ENCODE measurements around the gene SS18L1. TPM values are rescaled to one million over a fixed set of nuclear protein-coding genes. Genes with fewer than 3 reads are reported as not detected.

The SS18L1 gene
- polyA plus RNA-seq, 1 of the 3 experiments (the other 2 are of a cell fraction) = 10.7 TPM

DNA sequence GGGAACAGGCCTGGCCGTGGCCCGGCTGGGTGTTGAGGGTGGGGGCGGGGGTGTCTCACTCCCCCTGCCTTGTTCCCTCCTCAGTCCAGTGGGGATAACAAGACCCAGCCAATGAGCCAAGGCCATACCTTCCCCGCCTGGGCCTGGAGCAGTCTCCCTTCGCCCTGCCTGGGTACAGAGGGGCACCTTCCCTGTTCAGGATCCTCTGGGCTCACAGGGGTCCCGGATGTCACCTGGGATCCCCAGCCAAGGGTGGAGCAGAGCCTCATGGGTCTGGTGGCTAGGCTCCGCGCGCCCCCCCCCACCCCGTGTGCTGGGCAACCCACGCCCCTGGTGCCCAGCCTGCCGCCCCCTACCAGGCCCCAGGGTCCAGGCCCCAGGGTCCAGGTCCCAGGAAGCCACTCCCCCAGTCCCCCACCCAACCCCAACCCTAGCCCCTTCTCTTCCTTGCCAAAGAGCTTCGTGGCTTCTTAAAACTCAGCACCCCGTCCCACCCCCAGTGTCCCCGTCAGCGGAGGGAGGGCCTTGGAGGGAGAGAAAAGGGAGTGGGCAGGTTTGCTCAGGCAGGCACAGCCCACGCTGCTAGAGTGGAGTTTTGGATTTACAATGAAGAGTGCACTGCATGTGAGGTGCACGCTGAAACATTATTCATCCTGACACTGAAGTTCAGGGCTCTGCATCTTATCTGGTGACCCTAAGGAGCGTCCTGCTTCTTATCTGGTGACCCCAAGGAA is 64.7 kb downstream of the SS18L1 start:
- Histone ChIP-seq H3K9ac (no peak overlapping the region), H2AFZ (ENCODE audit: low read depth) (no peak overlapping the region), H3K36me3 (replicated peaks in 1 of 2; ENCODE audit: control insufficient read depth in 1 of 2, insufficient read depth in 2 of 2, low read length in 1 of 2) (peaks cover 0 to 3% of the 10 kb centered on the region in 2 experiments), H3F3A (replicated peaks; ENCODE audit: insufficient read depth) (no peaks in the 10 kb centered on the region), H3K4me2 (no peak overlapping the region), H3K27ac (ENCODE audit: low read depth in 2 of 2, low read length in 1 of 2) (no peak overlapping the region), H3K27me3 (ENCODE audit: insufficient read depth) (no peaks in the 10 kb centered on the region), H3K79me2 (ENCODE audit: insufficient read depth) (no peaks in the 10 kb centered on the region), H4K20me1 (ENCODE audit: insufficient read depth) (no peaks in the 10 kb centered on the region), H3K9me3 (no peaks in the 10 kb centered on the region), H3K4me1 (ENCODE audit: control insufficient read depth in 1 of 2, insufficient read depth in 2 of 2, low read depth in 1 of 2, low read length in 1 of 2) (peaks cover 0 to 7% of the 10 kb centered on the region in 2 experiments; a peak in 1 of 4 replicates), H3K9me2 (no peaks in the 10 kb centered on the region), H3K4me3 (ENCODE audit: low read depth in 2 of 2, low read length in 1 of 2) (no peak overlapping the region)
- TF ChIP-seq FOXJ3 (CRISPR knock-in tag; IDR thresholded peaks at IDR 0.05) (no peak), RAD21 (IDR thresholded peaks at IDR 0.05; ENCODE audit: low read length) (no peak), MEF2A (IDR thresholded peaks at IDR 0.05; ENCODE audit: borderline replicate concordance, low read depth) (no peak), CHD2 (IDR thresholded peaks at IDR 0.05; ENCODE audit: low read length, partially characterized antibody) (no peak), GATA2 (CRISPR knock-in tag; IDR thresholded peaks at IDR 0.05) (no peak), FOXM1 (IDR thresholded peaks at IDR 0.05; ENCODE audit: low read depth) (no peak), RXRA (IDR thresholded peaks at IDR 0.05; ENCODE audit: borderline replicate concordance, low read depth) (no peak), POLR2AphosphoS5 (IDR thresholded peaks at IDR 0.05; ENCODE audit: low read depth, low read length) (no peak), YY1 (IDR thresholded peaks at IDR 0.05; ENCODE audit: low read depth) (no peak), EZH2phosphoT487 (IDR thresholded peaks at IDR 0.05; ENCODE audit: borderline replicate concordance, low read depth) (no peak), GABPA (IDR thresholded peaks at IDR 0.05; ENCODE audit: low read depth) (no peak), JUND (IDR thresholded peaks at IDR 0.05) (no peak), EP300 (IDR thresholded peaks at IDR 0.05; ENCODE audit: borderline replicate concordance in 1 of 2, low read depth in 1 of 2, low read length in 1 of 2) (no peak), NRF1 (IDR thresholded peaks at IDR 0.05; ENCODE audit: low read depth, low read length) (no peak)
- TF ChIP-seq, protein P1, sequence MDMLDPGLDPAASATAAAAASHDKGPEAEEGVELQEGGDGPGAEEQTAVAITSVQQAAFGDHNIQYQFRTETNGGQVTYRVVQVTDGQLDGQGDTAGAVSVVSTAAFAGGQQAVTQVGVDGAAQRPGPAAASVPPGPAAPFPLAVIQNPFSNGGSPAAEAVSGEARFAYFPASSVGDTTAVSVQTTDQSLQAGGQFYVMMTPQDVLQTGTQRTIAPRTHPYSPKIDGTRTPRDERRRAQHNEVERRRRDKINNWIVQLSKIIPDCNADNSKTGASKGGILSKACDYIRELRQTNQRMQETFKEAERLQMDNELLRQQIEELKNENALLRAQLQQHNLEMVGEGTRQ (IDR thresholded peaks at IDR 0.05; ENCODE audit: borderline replicate concordance, low read depth, low read length) = no peak
- TF ChIP-seq, protein P2, sequence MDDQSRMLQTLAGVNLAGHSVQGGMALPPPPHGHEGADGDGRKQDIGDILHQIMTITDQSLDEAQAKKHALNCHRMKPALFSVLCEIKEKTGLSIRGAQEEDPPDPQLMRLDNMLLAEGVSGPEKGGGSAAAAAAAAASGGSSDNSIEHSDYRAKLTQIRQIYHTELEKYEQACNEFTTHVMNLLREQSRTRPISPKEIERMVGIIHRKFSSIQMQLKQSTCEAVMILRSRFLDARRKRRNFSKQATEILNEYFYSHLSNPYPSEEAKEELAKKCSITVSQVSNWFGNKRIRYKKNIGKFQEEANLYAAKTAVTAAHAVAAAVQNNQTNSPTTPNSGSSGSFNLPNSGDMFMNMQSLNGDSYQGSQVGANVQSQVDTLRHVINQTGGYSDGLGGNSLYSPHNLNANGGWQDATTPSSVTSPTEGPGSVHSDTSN (IDR thresholded peaks at IDR 0.05) = no peak
- TF ChIP-seq, protein P3, sequence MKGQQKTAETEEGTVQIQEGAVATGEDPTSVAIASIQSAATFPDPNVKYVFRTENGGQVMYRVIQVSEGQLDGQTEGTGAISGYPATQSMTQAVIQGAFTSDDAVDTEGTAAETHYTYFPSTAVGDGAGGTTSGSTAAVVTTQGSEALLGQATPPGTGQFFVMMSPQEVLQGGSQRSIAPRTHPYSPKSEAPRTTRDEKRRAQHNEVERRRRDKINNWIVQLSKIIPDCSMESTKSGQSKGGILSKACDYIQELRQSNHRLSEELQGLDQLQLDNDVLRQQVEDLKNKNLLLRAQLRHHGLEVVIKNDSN (IDR thresholded peaks at IDR 0.05; ENCODE audit: borderline replicate concordance, low read depth) = no peak
- WGBS (ENCODE audit: low lambda C conversion rate) = 85% methylated on average over 17 of the region's 19 CpGs
- ChIA-PET POLR2A (no interaction called here), CTCF (interaction anchor here (1.3 kb wide), 1 partner anchor 174 kb away, joined by 3 read pairs; no protein-coding TSS in a partner anchor)
- no peak for DNase-seq

Data from SK-N-SH (cell line).